ENCODE data around the gene SPINT4. TPM values are rescaled to one million over a fixed set of nuclear protein-coding genes. Genes with fewer than 3 reads are reported as not detected.
"Not testable (repeated sequence)": the region's sequence is repeated elsewhere in the genome, so short reads cannot be mapped to it uniquely, and the experiment has no call there.

SPINT4 gene
- total RNA-seq, 2 experiments from 2014 or later = not detected

DNA sequence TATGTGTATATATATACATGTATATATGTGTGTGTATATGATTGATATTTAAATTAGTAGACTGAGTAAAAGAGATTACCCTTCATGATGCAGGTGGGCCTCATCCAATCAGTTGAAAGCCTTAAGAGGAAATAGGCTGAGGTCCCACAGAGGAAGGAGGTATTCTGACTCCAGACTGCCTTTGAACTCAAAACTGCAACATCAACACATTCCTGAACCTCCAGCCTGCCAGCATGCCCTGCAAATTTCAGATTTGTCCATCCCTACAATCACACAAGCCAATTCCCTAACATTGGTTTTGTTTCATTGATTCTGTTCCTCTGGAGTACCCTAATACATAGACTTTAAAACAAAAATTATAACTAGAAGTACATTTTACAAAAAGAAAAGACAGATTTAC lies 22.9 kb downstream of the SPINT4 start:
- no peak for ATAC-seq
- H3K4me1 Mint-ChIP-seq (ENCODE audit: low read depth) = no peaks in the 10 kb centered on the region
- CTCF ChIA-PET = interaction anchor here (0.9 to 1.4 kb wide), 2 partner anchors 26 kb away, joined by 4 to 8 read pairs; no protein-coding TSS in a partner anchor
- POLR2A ChIA-PET = no interaction called here
- no peak overlapping the region for H3K27ac Mint-ChIP-seq
- DNase-seq = no peak
- H3K27me3 Mint-ChIP-seq = peaks cover 32% of the 10 kb centered on the region
- no peak overlapping the region for H3K4me3 Mint-ChIP-seq
- intact Hi-C loops (cut with micrococcal nuclease) = no loop called here
- H3K36me3 Mint-ChIP-seq (ENCODE audit: low read depth) = no peaks in the 10 kb centered on the region
- no peaks in the 10 kb centered on the region for H3K9me3 Mint-ChIP-seq
- TF ChIP-seq, protein P1, sequence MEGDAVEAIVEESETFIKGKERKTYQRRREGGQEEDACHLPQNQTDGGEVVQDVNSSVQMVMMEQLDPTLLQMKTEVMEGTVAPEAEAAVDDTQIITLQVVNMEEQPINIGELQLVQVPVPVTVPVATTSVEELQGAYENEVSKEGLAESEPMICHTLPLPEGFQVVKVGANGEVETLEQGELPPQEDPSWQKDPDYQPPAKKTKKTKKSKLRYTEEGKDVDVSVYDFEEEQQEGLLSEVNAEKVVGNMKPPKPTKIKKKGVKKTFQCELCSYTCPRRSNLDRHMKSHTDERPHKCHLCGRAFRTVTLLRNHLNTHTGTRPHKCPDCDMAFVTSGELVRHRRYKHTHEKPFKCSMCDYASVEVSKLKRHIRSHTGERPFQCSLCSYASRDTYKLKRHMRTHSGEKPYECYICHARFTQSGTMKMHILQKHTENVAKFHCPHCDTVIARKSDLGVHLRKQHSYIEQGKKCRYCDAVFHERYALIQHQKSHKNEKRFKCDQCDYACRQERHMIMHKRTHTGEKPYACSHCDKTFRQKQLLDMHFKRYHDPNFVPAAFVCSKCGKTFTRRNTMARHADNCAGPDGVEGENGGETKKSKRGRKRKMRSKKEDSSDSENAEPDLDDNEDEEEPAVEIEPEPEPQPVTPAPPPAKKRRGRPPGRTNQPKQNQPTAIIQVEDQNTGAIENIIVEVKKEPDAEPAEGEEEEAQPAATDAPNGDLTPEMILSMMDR (IDR thresholded peaks at IDR 0.05) = no peak

DNA sequence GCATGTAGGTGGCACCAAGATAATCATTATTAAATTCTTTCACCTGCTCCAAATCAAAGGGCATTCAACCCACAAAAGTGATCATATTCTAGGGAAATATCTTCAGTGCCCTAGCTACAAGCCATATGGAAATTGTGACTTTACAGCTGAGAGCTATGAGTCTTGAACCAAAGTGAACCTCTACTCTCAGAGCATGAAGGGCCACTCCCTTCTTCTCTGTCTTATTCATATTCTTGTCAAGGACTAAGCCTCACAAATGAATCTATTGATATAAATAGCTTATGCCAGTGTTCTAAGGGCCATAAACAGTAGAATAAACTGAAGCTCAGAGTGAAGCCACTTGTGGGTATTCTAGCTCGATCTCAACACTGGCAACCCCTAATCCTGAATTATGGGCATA lies 29.6 kb downstream of the SPINT4 start:
- DNase-seq (no peak), ATAC-seq (peak; percentile 78)
- no peak overlapping the region for H3K4me3 Mint-ChIP-seq
- TF ChIP-seq, protein P1 (IDR thresholded peaks at IDR 0.05) = no peak
- H3K27ac Mint-ChIP-seq = no peak overlapping the region
- H3K9me3 Mint-ChIP-seq = peaks cover 10% of the 10 kb centered on the region
- peaks cover 27% of the 10 kb centered on the region for H3K27me3 Mint-ChIP-seq
- POLR2A ChIA-PET = no interaction called here
- peaks cover 6% of the 10 kb centered on the region for H3K36me3 Mint-ChIP-seq (ENCODE audit: low read depth)
- CTCF ChIA-PET = interaction anchor here (2.1 to 2.4 kb wide), 2 partner anchors 19 to 123 kb away, joined by 11 to 14 read pairs; partner anchors contain the start of gene WFDC10A
- intact Hi-C loops (cut with micrococcal nuclease) = no loop called here
- peaks cover 21% of the 10 kb centered on the region for H3K4me1 Mint-ChIP-seq (ENCODE audit: low read depth)

DNA sequence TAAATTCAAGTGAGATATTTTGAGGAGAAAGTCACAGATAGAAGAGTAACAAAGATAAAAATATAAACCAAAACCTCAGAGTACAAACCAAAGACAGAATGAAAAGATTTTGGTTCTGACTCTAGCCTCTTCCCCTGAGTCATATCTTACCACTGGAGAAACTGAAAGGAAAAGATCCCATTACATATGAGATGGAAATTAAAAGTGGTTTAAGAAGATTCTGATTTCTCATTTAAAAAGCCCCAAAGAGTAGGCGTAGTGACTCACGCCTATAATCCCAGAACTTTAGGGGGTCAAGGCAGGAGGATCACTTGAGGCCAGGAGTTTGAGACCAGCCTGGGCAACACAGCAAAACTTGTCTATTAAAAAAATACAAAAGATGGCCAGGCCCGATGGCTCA lies 30.6 kb downstream of the SPINT4 start:
- H3K27me3 Mint-ChIP-seq = peaks cover 20% of the 10 kb centered on the region
- ATAC-seq (peak; percentile 79), DNase-seq (peak; percentile 54)
- H3K4me1 Mint-ChIP-seq (ENCODE audit: low read depth) = peaks cover 21% of the 10 kb centered on the region
- H3K9me3 Mint-ChIP-seq = peaks cover 10% of the 10 kb centered on the region
- H3K4me3 Mint-ChIP-seq = no peak overlapping the region
- ChIA-PET CTCF (no interaction called here), POLR2A (no interaction called here)
- H3K36me3 Mint-ChIP-seq (ENCODE audit: low read depth) = peaks cover 6% of the 10 kb centered on the region
- H3K27ac Mint-ChIP-seq = peak overlapping the region; percentile 53
- TF ChIP-seq, protein P1 (IDR thresholded peaks at IDR 0.05) = no peak
- intact Hi-C loops (cut with micrococcal nuclease) = no loop called here

DNA sequence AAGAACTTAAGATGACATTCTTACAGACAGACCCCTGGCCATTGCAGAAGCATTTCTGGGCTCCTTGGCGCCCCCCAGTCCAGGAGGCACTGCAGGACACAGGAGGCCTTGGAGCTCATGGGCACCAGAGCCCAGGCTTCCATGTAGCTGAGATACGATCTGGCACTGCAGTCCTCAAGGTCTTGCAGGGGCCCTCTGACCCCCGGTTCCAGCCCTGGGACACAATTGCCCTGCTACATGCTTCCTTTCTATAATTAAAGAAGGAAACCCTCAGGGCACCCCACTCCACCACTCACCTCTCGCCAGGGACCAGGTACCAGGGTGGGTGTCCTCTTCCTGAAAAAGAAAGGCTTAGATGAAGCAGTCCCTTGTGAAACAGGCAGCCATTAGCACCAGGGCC lies 35.9 kb downstream of the SPINT4 start:
- Mint-ChIP-seq H3K27me3 (peaks cover 6% of the 10 kb centered on the region), H3K4me1 (ENCODE audit: low read depth) (peaks cover 6% of the 10 kb centered on the region), H3K36me3 (ENCODE audit: low read depth) (peaks cover 6% of the 10 kb centered on the region), H3K4me3 (no peak overlapping the region), H3K27ac (no peak overlapping the region), H3K9me3 (peaks cover 10% of the 10 kb centered on the region)
- intact Hi-C loops (cut with micrococcal nuclease) = no loop called here
- no peak for ATAC-seq
- ChIA-PET POLR2A (no interaction called here), CTCF (interaction anchor here (1.1 kb wide), 1 partner anchor 13 kb away, joined by 3 read pairs; no protein-coding TSS in a partner anchor)
- TF ChIP-seq, protein P1 (IDR thresholded peaks at IDR 0.05) = no peak
- DNase-seq = no peak

DNA sequence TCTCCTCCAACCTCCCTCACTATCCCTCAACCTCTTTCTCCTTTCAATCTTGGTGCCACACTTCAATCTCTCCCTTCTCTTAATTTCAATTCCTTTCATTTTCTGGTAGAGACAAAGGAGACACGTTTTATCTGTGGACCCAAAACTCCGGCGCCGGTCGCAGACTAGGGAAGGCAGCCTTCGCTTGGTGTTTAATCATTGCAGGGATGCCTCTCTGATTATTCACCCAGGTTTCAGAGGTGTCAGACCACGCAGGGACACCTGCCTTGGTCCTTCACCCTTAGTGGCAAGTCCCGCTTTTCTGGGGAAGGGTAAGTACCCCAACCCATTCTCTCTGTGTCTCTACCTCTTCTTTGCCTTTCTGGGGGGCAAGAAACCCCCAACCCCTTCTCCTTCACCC lies 37.8 kb downstream of the SPINT4 start:
- not testable (repeated sequence) for H3K36me3 Mint-ChIP-seq (ENCODE audit: low read depth); H3K4me3 Mint-ChIP-seq; H3K27me3 Mint-ChIP-seq

DNA sequence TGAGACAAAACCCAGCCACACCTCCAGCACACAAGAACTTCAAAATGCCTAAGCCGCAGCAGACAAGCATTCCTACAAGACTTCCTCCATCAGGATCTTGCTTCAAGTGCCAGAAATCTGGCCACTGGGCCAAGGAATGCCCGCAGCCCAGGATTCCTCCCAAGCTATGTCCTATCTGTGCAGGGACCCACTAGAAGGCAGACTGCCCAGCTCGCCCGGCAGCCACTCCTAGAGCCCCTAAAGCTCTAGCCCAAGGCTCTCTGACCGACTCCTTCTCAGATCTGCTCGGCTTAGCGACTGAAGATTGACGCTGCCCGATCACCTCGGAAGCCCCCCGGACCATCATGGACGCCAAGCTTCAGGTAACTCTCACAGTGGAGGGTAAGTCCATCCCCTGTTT lies 39.8 kb downstream of the SPINT4 start:
- H3K4me1 Mint-ChIP-seq (ENCODE audit: low read depth); H3K27ac Mint-ChIP-seq; intact Hi-C loops (cut with micrococcal nuclease); H3K4me3 Mint-ChIP-seq; DNase-seq; H3K27me3 Mint-ChIP-seq; H3K9me3 Mint-ChIP-seq; POLR2A ChIA-PET; H3K36me3 Mint-ChIP-seq (ENCODE audit: low read depth); ATAC-seq: not testable (repeated sequence)
- CTCF ChIA-PET = interaction anchor here (1.1 kb wide), 1 partner anchor 9 kb away, joined by 3 read pairs; no protein-coding TSS in a partner anchor

More for the DNA sequence above, 37.8 kb downstream of the SPINT4 start:
- H3K27ac Mint-ChIP-seq; H3K9me3 Mint-ChIP-seq; CTCF ChIA-PET; intact Hi-C loops (cut with micrococcal nuclease); ATAC-seq; POLR2A ChIA-PET; H3K4me1 Mint-ChIP-seq (ENCODE audit: low read depth); DNase-seq: not testable (repeated sequence)

DNA sequence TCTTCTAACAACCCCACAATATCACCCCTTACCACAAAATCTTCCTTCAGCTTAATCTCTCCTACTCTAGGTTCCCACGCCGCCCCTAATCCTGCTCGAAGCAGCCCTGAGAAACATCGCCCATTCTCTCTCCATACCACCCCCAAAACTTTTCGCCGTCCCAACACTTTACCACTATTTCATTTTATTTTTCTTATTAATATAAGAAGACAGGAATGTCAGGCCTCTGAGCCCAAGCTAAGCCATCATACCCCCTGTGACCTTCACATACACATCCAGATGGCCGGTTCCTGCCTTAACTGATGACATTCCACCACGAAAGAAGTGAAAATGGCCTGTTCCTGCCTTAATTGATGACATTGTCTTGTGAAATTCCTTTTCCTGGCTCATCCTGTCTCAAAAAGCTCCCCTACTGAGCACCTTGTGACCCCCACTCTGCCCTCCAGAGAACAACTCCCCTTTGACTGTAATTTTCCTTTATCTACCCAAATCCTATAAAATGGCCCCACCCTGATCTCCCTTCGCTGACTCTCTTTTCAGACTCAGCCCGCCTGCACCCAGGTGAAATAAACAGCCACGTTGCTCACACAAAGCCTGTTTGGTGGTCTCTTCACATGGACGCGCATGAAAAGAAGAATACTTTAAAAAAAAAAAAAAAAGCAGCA lies 42.6 kb downstream of the SPINT4 start:
- H3K27ac Mint-ChIP-seq; DNase-seq; intact Hi-C loops (cut with micrococcal nuclease); CTCF ChIA-PET; POLR2A ChIA-PET; H3K4me3 Mint-ChIP-seq; H3K27me3 Mint-ChIP-seq; H3K36me3 Mint-ChIP-seq (ENCODE audit: low read depth); H3K9me3 Mint-ChIP-seq; ATAC-seq; H3K4me1 Mint-ChIP-seq (ENCODE audit: low read depth): not testable (repeated sequence)

Data from activated CD8-positive, alpha-beta T cell treated with anti-CD3 and anti-CD28 coated beads for 36 hours (primary cell).